ENCODE results near the gene CTSH.

DNA sequence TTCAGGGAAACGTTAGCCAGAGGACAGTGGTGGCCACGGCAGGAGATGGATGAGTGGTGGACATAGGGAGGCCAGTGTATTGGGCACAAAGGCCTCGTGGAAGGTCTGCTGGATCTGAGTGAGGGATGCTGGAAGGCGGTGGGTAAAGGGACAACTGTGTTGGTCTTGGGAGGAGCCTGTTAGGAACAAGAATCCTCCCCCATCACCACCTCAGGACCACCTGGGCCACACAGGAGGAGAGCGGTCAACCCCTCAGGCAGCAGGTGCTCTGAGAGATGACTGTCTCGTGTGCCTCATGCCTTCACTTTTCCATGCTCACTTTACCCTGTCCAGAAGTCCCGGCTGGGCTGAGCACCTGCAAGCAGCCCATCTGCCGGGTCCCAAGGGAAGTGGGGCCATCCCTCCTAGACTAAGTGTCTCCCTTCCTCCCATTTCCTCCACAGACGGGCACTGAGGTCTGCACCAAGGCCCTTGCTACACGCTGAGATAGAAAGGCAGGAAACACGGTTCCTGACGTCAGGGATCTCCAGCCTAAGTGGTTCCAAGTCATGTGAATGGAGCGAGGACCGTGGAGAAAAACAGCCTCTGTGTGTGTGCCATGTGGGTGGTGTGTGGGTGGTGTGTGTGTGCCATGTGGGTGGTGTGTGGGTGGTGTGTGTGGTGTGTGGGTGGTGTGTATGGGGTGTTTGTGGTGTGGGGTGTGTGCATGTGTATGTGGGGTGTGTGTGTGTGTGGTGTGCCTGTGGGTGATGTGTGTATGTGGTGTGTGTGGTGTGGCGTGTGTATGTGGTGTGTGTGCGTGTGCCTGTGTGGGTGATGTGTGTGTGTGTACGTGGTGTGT lies 47.8 kb upstream of the CTSH start:
- TF ChIP-seq, protein P1, sequence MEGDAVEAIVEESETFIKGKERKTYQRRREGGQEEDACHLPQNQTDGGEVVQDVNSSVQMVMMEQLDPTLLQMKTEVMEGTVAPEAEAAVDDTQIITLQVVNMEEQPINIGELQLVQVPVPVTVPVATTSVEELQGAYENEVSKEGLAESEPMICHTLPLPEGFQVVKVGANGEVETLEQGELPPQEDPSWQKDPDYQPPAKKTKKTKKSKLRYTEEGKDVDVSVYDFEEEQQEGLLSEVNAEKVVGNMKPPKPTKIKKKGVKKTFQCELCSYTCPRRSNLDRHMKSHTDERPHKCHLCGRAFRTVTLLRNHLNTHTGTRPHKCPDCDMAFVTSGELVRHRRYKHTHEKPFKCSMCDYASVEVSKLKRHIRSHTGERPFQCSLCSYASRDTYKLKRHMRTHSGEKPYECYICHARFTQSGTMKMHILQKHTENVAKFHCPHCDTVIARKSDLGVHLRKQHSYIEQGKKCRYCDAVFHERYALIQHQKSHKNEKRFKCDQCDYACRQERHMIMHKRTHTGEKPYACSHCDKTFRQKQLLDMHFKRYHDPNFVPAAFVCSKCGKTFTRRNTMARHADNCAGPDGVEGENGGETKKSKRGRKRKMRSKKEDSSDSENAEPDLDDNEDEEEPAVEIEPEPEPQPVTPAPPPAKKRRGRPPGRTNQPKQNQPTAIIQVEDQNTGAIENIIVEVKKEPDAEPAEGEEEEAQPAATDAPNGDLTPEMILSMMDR (IDR thresholded peaks at IDR 0.05): no peak
- TF ChIP-seq POLR2A (IDR thresholded peaks at IDR 0.05) (no peak), POLR2AphosphoS5 (IDR thresholded peaks at IDR 0.05) (no peak)

All from gastroesophageal sphincter (tissue), 3 donors.